Nephron (organoid): ENCODE measurements around the gene GPR35.

Experiments
- H3K27ac Mint-ChIP-seq, 3 experiments: 2 replicates each; pipeline ENCODE4 v1.8.0; 2020; ENCODE audit warnings: mixed read lengths in 3 of 3, mild to moderate bottlenecking in 2 of 3, moderate library complexity in 1 of 3
- H3K27me3 Mint-ChIP-seq: 2 replicates; pipeline ENCODE4 v1.8.0; 2021; ENCODE audit warnings: low read depth, mild to moderate bottlenecking, moderate library complexity, mixed read lengths
- H3K36me3 Mint-ChIP-seq: 2 replicates; pipeline ENCODE4 v1.8.0; 2020; ENCODE audit warnings: low read depth, mixed read lengths
- H3K4me1 Mint-ChIP-seq: 2 replicates; pipeline ENCODE4 v1.8.0; 2020; ENCODE audit warnings: mixed read lengths
- H3K4me3 Mint-ChIP-seq, 3 experiments: 2 replicates each; pipeline ENCODE4 v1.8.0; 2020; ENCODE audit warnings: mild to moderate bottlenecking in 3 of 3, mixed read lengths in 3 of 3, moderate library complexity in 2 of 3
- H3K9me3 Mint-ChIP-seq: 2 replicates; pipeline ENCODE4 v1.8.0; 2020; ENCODE audit warnings: mixed read lengths
- TF ChIP-seq, protein P1 (sequence below), 3 experiments: fragments of 200-600 bp; sonication (generic); IDR thresholded peaks; one replicate each; pipeline ENCODE4 v1.5.0; 2021; ENCODE audit warnings: antibody characterized with exemption in 3 of 3; ENCODE audit not compliant: unreplicated experiment in 3 of 3

Gene GPR35

DNA sequence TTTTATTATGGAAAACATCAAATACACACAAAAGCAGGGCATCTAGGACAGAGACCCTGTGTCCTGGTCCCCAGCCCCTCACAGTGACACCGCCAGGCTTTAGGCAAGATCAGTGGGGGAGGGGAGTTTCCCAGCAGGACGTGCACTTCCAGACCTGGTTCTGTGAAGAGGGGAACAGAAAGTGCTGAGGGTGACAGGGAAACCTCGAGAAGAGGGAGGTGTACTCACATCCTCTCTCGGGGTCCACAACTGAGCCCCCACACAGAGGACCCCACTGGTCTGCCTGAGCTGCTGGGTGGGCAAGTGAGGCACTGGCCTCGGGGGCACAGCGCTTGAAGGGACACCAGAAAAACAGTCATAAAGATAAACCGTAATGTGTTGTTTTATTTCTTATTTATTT, 4.4 kb upstream of the GPR35 start:
- H3K27ac Mint-ChIP-seq = no peak overlapping the region
- no peak overlapping the region for H3K4me3 Mint-ChIP-seq
- H3K36me3 Mint-ChIP-seq = peaks cover 19% of the 10 kb centered on the region
- no peaks in the 10 kb centered on the region for H3K27me3 Mint-ChIP-seq
- H3K9me3 Mint-ChIP-seq = peaks cover 9% of the 10 kb centered on the region
- TF ChIP-seq, protein P1, sequence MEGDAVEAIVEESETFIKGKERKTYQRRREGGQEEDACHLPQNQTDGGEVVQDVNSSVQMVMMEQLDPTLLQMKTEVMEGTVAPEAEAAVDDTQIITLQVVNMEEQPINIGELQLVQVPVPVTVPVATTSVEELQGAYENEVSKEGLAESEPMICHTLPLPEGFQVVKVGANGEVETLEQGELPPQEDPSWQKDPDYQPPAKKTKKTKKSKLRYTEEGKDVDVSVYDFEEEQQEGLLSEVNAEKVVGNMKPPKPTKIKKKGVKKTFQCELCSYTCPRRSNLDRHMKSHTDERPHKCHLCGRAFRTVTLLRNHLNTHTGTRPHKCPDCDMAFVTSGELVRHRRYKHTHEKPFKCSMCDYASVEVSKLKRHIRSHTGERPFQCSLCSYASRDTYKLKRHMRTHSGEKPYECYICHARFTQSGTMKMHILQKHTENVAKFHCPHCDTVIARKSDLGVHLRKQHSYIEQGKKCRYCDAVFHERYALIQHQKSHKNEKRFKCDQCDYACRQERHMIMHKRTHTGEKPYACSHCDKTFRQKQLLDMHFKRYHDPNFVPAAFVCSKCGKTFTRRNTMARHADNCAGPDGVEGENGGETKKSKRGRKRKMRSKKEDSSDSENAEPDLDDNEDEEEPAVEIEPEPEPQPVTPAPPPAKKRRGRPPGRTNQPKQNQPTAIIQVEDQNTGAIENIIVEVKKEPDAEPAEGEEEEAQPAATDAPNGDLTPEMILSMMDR (IDR thresholded peaks at IDR 0.05; ENCODE audit: unreplicated experiment in 3 of 3) = no peak
- peaks cover 11% of the 10 kb centered on the region for H3K4me1 Mint-ChIP-seq

DNA sequence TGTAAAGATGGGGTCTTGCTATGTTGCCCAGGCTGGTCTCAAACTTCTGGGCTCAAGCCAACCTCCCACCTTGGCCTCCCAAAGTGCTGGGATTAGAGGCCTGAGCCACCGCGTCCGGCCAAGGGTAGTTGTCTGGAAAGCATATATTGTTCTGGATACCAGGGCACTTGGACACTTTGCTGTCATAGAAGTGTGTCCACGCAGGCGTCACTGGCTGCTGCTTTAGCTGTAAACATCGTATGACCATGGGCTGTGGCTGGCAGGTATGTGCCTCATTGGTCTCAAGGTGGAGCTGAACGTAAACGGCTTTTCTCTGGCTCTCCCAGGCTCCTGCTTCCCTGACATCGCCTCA, 3.2 kb upstream of the GPR35 start:
- TF ChIP-seq, protein P1 (IDR thresholded peaks at IDR 0.05; ENCODE audit: unreplicated experiment in 3 of 3) = no peak
- Mint-ChIP-seq H3K27ac (peak overlapping the region in 1 of 3 experiments; percentile 38), H3K4me3 (no peak overlapping the region), H3K36me3 (peaks cover 16% of the 10 kb centered on the region), H3K9me3 (peaks cover 9% of the 10 kb centered on the region), H3K27me3 (no peaks in the 10 kb centered on the region), H3K4me1 (peaks cover 5% of the 10 kb centered on the region)

DNA sequence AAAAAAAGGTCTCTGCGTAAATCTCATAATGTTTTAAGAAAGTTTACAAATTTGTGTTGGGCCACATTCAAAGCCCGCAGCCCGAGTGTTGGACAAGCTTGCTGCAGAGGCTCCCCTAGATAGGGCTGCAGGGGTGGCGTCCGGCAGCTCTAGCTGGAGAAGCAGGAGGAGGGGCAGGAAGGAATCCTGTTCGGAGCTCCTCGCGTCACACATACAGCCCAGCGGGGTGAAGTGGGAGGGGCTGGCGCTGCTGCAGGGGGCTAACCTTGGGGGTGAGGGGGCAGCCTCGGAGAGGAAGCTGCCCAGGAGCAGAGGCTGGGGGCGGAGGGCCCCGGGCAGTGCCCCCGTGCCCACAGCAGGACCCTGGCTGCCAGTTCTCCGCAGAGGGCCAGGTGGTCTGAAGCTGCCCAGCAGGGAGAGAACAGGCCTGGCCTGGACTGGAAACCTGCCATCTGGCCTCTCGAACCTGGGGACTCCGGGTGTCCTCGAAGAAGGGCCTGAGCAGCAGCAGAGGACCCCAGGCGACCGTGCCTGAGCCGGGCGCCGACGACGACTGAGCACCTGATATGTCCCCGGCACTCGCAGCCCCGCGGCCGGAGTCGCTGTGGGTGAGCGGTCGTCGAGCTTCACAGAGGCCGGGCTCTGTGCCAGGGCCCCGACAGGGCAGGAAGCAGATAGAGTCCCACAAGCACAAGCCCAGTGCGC, 2.6 kb upstream of the GPR35 start:
- peaks cover 14% of the 10 kb centered on the region for H3K36me3 Mint-ChIP-seq
- H3K4me1 Mint-ChIP-seq = peaks cover 5% of the 10 kb centered on the region
- peak overlapping the region in 1 of 3 experiments; percentile 38 for H3K27ac Mint-ChIP-seq
- H3K4me3 Mint-ChIP-seq = no peak overlapping the region
- TF ChIP-seq, protein P1 (IDR thresholded peaks at IDR 0.05; ENCODE audit: unreplicated experiment in 3 of 3) = no peak
- H3K27me3 Mint-ChIP-seq = no peaks in the 10 kb centered on the region
- peaks cover 8% of the 10 kb centered on the region for H3K9me3 Mint-ChIP-seq

DNA sequence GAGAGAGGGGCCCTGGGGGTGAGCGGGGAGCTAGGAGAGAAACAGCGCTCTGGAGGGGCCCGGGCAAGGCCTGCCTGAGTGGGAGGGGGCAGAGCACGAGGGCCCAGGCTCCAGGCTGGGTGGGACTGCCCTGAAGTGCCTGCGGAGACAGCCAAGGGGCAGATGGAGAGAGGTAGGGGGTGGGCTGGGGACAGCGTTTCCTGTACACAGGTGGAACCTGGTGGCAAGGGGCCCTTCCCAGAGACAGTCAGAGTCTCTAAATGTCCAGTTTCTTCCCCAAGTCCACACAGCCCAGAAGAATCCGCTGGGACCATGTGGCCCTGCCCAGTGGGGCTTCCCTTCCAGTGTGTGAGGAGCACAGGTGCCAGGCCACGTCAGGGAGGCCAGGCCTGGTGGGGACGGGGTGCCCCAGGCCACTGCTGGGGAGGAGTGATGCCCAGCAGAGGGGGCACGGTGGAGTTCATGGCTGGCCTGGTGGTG, 1.7 kb upstream of the GPR35 start:
- H3K27ac Mint-ChIP-seq = no peak overlapping the region
- H3K4me3 Mint-ChIP-seq = no peak overlapping the region

DNA sequence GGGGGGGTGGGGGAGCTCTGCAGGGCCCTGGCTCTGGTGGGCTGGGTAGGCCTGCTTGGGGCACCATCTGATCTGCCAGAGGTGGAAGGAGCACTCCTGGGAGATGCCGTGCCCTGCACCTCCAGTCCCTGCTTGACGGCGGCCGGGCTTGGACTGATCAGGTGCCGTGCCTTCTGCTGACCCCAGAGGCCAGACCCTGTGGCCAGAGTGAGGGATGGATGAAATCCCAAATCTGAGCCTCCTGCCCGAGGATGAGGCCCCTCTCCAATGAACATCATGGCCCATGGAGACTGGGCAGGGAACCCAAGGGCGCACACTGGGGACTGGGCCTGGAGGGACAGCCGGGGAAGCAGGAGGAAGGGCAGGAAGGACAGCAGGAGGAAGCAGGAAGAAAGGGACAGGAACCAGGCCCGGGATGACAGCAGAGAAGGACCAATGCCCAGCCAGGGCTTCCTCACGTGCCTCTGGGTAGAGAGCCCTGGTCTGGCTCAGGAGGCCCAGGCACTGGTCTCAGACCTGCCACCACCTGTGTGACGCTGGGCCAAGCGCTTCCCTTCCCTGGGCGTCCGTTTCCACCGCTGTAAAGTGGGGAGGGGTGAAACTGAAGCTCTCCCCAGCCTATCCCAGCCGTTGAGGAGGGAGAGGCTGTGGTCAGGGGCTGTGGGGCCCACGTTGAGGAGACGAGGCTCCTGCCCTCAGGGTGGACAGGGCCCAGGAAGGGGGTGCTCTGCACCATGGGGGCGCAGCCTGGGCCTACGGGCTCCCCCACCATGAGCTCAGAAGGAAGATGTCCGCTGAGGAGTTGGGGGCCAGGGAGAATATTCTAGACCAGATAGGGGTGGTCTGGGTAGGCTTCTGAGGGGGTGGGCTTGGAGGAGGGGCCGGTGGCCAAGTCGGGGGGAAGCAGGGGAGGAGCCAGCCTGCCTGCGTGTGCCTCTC, 1.0 kb upstream of the GPR35 start:
- Mint-ChIP-seq H3K9me3 (no peaks in the 10 kb centered on the region), H3K27ac (no peak overlapping the region), H3K27me3 (no peaks in the 10 kb centered on the region), H3K4me1 (peaks cover 5% of the 10 kb centered on the region), H3K36me3 (no peaks in the 10 kb centered on the region), H3K4me3 (no peak overlapping the region)
- TF ChIP-seq, protein P1 (IDR thresholded peaks at IDR 0.05; ENCODE audit: unreplicated experiment in 3 of 3) = no peak

More for the DNA sequence above, 1.7 kb upstream of the GPR35 start:
- peaks cover 5% of the 10 kb centered on the region for H3K4me1 Mint-ChIP-seq
- peaks cover 3% of the 10 kb centered on the region for H3K9me3 Mint-ChIP-seq
- H3K27me3 Mint-ChIP-seq = no peaks in the 10 kb centered on the region
- peaks cover 7% of the 10 kb centered on the region for H3K36me3 Mint-ChIP-seq
- TF ChIP-seq, protein P1 (IDR thresholded peaks at IDR 0.05; ENCODE audit: unreplicated experiment in 3 of 3) = no peak
